GM19328 (cell line): ENCODE results near the gene PLOD2.

Experiments used
- ATAC-seq: cut with Tn5 transposase; IDR thresholded peaks from one replicate; pipeline ENCODE4 v1.9.1; 2021; ENCODE audit warnings: mild to moderate bottlenecking, moderate library complexity; ENCODE audit not compliant: unreplicated experiment

Gene PLOD2

DNA sequence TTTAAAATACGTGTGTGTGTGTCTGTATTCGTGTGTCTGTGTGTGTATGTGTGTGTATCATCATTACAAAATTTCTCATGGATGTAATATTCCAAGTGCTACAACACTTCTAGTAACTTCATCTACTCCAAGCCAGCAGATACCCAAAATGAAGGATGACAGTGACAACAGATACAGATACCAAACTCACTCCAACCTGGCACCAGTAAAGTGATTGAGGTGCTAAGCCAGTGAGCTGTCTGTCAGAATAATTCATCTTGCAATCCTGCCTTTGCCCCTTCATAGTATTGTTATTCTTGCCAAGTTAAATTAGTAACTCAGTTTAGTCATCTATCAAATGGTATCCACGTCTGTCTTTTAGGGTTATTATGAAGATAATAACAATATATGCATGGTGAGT is 58.1 kb downstream of the PLOD2 start:
- no peak for ATAC-seq

DNA sequence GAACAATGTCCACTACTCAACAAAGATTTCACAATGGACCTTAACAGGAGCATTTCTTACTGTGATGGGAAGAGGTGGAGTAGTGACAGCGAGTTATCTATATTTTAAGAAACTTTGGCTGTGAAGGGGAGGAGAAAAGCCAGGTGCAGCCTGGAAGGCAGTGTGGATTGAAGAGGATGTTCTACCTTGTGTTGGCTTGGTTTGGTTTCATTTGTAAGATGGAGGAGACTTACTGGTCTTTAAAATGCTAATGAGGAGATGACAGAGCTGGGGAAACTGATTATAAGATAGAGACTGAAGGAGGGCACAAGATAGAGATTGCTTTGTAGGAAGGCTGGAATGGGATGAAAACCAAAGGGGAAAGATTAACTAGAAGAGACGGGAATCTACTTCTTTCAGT is 59.4 kb downstream of the PLOD2 start:
- ATAC-seq, result no peak

DNA sequence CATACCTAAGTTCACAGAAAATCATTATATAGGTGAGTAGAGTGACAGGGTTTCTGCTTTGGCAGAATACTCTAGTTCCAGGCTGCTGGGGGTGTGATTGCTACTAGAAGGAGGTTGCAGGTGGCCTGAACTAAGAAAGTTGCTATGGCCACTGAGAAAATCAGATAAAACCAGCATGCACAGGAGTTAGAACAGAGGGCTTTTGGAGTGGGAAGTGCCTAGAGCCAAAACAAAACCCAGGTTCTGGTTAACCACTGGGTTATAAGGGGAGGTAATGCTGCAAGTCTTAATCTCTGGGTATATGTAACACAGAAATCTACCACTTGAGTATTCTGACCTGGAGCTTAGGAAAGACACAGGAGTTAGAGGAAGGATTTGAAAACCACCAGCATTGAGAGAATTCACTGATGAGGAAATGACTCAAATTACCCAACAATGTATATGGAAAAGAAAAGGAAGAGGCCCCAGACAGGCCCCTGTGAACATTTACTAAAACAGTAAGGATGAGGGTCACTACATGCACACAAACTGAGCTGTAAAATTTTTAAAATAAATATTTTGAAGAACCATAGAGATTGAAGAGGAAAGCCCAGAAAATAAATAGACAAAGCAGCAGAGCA is 60.0 kb downstream of the PLOD2 start:
- no peak for ATAC-seq

DNA sequence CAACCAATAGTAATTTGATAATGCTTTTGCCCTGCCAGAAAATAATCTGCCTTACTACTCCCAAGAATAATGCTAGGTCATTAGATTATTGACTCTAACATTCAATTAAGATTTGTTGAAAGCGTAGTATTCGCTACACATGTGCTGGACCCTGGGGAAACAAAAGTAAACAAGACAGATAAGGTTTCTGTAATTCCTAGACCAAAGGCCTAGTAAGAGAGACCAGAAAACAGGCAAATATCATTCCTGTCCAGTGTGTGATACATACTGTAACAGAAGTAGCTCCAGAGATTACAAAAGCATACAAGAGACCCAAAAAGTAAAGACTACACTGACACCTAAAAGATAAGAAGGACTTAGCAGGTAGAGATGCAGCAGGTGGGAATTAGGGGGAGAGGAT is 60.8 kb downstream of the PLOD2 start:
- no peak for ATAC-seq

DNA sequence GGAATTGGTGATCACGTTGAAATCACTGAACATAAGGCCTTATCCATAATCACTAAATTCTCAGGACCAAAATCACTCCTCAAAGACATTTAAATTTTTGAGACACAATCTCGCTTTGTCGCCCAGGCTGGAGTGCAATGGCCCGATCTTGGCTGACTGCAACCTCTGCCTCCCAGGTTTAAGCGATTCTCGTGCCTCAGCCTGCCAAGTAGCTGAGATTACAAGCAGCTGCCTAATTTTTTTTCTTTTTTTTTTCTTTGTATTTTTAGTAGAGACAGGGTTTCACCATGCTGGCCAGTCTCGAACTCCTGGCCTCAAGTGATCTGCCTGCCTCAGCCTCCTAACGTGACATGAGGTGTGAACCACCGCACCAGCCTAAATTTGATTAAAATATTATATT is 61.7 kb downstream of the PLOD2 start:
- no peak for ATAC-seq

DNA sequence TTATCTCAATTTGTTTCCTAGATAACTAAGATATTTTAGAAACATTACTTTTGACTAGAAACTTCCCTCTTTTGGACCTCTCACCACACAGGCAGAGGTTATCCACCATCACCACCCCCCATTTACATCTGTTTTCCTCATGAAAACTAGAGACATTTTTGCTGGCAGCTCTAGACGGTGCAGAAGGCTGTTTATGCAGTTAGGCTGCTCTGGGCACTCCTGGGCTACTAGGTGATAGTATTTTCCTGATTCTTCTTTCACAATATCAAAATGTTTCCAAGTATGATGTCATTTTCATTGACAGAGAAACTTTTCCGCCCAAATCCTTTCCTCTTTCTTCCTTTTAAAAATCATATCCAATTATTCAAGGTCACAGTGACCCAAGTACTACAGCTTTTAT is 67.1 kb downstream of the PLOD2 start:
- no peak for ATAC-seq

DNA sequence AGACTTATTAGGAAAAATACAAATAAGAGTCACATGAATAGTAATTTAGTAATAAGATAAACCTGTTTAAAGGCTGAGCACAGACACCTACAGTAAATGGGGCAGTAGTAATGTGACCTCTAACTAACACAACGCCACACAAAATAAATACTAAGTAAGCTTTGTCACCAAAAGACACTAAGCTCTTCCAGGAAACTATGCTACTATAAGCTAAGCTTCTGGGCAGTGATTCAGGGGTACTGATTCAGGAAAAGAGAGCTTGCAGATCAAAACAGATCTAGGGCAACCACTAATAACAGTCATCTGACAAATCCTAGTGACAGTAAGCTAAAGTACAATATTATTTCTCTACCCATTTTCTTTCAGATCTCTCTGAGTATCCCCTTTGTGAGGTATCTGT is 68.8 kb downstream of the PLOD2 start:
- no peak for ATAC-seq

DNA sequence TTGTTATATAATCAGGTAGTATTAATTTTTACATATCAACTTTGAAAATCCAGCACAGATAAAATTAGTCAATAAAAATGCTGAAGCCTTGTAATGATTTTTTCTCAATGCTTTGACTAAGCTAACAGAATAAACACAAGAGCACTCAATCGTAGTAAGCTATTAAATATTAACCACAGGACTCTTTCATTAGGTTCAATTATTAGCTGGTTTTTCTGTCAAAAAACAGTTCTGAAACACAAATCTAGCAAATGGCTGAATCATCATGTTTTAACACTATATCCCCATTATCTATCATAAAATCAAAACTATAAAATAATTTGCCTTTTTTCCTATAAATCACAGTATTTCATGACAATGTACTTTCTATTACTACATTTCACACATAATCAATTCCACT is 69.6 kb downstream of the PLOD2 start:
- no peak for ATAC-seq

DNA sequence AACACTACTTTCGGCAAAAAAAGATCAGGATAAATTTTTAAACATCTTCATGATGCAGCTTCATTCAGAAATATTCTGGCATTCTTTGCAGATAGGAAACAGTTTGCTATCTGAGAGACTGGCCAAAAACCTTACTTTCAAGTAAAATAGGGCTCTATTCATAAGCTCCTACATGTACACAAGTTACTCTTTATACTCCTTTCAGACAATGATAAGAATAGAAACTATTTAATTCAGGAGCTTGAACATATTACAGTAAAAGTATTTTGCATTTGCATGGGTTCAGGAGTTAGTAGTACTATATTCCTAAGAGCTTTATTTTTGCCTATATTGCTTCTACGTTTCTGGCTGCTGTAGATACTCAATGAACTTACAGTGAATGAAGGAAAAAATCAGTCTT is 70.5 kb downstream of the PLOD2 start:
- no peak for ATAC-seq

DNA sequence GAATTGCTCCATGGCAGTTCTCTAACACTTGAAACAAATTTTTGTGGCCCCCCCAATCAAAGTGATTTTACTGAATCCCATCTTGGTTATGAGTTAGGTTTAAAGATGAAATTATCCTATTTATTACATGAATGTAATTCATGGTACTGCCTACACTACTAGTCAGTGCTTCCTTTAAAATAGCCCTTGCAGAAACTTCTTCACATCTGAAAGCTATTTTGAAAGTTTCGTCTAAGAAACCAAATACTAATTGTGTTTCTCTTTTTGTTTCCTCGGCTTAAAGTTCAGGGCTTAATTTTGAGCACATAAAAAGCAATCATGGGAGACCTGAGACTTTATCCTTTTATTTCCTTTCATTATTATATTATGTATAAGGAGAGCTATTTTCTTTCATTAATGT is 72.1 kb downstream of the PLOD2 start:
- ATAC-seq, result no peak

DNA sequence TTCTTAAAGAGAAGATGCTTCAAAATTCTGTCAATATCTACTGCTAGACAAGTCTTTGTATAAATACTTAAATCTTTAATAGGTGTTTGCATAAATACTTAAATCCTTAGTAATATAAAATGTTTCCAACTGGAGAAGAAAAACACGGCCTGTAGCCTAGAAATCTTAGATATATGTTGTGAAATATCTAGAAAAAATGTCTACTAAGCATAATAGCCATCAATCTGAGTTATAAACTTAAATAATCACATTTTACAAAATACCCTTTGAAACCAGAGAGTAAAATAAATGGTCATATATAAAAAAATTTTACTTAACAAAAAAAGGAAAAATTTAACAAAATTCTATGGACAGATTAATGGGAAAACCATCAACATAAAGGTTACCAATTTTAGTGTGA is 73.9 kb downstream of the PLOD2 start:
- no peak for ATAC-seq

DNA sequence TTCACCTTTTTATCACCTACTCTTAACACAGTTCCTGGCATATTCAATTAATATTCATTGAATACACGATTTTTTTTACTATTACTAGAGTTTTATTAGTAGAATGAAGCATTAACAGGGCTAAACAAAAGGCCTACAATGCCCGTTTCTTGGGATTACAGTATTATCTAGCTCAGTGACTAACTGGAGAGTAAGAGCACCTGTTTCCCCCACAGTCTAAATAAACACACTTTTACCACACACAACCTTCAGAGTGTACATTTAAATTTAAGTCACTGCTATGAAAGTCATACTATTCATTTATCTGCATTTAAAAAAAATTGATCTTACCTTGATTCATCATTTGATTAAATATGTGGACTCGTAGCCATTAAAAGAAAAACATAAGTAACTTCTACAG is 74.8 kb downstream of the PLOD2 start:
- no peak for ATAC-seq

DNA sequence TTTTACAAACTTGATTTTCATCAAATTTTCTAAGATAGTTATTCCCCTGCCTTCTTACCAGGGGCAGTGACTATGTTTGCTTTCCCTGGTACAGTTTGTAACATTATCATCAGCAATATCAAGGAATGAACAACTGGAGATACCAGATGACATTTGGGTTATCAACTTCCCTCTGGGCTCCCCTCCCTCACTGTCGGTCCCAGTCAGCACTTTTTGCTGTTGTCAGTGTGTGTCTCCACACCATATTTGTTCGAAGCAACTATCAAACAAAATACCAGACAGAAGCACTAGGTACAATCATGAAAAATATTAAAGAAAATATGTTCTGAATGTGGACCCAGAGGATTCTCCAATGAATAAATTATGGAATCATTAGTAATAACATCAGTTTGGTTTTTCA is 75.3 kb downstream of the PLOD2 start:
- no peak for ATAC-seq

DNA sequence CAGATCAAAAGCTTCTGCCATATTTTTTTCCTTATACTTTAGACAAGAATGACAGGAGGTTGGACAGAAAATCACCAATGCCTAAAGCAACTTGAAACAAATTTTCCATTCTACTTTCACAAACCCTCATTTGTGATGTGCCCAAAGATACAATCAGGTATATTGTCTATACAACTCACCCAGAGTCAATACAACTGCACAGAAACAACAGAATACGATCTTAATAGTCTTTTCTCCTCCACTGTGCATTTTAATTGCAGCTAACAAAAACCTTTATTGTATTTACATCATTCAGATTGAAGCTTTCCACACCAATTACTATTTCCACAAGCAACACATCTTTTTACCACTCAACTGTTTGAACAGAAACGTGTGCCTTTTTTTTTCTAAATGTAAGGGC is 80.4 kb downstream of the PLOD2 start:
- no peak for ATAC-seq

DNA sequence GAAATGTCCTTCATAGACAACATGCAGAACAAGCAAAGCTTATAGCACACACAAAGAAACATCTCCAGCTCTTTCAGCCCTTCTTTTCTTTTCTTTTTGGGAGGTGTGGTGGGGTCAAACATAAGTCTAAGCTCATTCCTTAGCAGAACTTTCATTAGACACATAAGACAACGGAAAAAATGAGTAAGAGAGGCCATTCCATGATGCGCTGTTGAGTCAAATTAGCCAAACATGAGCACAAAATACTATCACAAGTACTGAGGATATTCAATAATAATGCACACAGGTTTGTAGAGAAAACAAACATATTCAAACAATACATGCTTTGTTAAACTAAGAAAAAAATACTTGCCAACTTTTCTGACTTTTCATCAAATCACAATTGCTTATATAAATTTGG is 83.0 kb downstream of the PLOD2 start:
- no peak for ATAC-seq

DNA sequence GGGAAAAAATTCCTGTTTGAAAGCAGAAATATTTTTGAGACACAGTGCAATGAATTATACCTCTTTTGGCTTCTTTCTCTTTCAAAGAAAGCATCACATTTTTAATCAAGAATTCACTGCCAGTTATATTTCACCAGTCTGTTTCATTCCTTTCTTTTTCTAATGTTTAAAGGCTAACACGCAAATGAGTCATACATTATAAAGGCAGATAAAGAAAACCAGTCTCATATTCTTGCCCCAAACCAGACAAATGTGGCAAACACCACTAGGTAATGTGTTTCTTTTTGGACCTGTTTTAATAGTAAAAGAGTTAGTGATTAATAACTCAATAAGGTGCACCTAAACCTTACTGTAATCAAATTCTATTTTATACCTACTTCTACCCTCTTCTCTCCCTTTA is 83.8 kb downstream of the PLOD2 start:
- no peak for ATAC-seq

DNA sequence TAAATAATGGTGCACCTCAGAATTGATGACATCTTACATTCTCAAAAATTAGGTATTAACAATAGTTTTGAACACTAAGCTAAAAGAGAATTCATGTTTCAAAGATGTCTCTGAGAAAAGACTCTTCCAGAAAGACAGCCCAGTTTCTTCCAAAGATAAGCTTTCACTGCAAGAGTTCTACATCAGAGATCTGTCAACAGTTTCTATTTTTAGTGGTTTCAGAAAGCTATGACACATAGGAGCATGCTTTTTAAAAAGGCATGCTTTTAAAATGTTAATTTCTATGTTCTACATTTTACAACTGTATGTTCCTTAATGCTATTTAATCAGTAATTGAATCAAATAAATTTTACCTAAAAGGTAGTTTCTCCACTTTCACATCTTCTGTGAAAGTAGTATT is 88.2 kb downstream of the PLOD2 start:
- no peak for ATAC-seq

DNA sequence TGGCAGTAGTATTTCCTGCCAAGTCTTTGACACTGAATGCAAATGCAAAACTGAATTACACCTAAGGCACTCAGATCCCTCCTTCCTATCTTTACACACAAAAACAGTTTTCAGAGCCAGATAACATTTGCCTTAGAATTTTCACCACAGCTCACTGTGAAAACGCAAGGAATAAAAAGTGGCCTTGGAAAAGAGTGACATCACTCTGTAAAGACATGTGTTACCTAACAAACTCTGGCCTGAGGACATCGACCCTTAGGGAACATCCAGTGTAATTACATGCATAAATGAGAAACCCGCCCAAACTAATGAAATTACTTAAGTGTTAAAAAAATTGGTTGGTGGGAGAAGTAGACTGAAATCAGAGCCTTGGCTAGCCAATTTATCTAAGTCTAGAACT is 88.9 kb downstream of the PLOD2 start:
- ATAC-seq, result no peak

DNA sequence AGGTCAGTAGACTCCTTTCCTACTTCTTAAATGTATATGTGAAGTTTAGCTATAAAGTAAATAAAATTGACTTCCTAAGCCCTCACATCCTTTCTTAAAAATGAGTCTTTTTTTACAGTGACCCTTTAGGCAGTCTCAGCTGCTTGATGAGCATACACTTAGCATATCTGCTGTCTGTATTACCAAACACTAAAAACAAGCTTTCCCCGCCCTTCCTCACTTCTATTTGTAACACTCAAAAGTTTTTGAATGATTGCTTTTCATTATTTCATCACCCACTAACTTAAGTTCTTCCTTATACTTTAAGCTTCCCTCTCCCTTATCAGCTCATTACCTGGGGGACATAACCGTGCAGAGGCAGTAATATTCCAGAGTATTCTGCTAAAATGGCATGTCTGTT is 89.4 kb downstream of the PLOD2 start:
- ATAC-seq, result no peak

DNA sequence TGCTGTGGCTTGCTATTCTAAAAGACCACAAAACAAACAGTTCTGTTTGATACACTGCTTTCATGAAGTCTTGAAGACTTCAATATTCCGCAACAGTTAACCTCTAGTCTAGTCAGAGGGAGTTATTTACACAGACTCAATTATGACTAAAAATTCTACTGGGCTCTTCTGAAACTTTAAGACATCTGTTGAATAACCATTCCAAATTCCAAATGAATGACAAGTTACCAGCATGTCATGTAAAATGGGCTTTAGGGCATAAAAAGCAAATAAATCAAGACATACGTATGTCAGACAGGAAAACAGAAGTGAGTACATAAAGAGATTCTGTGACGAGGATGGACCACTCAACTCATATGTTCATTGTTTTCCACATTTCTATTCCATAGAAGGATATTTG is 93.9 kb downstream of the PLOD2 start:
- no peak for ATAC-seq

DNA sequence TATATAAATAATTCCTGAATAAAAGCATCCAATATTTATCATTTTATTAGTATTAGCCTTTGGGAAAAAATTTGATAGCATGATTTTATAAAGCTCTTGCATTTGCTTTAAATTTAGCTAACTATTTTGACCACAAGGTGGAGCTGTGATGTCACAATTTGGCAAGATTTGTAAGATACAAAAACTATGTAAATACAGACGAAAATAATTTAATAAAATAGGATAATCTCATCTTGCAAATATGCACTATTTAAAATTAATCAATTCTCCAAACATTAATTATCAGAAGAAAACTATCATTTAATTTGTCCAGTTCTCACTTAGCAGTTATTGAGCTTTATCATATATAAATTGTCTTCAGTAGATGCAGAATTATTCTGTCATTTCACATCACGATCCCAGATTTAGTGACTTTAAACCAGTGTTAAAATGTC is 95.4 kb downstream of the PLOD2 start:
- no peak for ATAC-seq

DNA sequence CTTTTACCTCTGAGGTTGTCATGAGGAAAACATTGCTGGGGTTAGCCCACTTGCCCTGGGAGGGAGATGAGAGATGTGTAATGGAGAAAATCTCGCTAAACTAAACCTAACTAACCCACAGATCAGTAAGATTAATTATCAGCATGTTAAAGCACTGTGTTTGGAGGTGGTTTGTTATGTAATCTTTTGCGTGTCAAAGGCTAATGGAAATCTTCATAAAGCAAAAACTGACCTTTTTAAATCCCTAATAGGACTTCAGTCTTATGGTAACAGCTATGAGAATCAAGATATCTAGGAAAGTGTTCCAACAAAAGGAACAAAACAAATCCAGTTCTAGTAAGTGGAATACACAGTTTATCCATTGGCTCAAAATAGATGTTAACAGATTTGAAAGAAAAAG is 102.7 kb downstream of the PLOD2 start:
- no peak for ATAC-seq

DNA sequence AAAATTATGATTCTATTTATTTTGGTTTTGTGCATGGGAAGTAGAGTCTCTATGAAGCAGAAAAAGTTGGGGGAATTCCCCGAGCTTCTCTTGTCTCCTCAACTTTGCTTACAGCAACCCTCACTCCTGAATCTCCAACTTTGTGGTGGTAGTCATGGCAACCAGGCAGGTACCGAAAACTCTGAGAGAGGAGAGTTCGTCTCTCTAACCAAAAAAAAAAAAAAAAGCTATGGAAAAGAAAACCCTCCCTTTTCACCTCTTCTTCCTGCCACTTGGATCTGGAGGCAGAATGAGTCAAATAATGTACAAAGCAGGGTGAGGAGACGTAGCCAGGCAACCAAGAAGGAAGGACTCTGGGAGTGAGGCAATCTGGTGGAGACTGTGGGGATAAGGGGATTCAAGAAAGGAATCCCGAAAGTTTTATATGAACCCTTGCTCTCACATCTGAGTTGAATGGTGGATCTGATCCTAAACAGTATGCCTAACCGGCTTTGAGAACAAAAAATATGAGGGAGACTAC is 108.1 kb downstream of the PLOD2 start:
- no peak for ATAC-seq
